ENCODE measurements around the gene PIP4K2C.

Gene PIP4K2C

GRCh38 chr12:57626111-57626920 is 35.3 kb downstream of the PIP4K2C start:
- H3K4me3 ChIP-seq (ENCODE audit: low read depth, low read length) = no peak overlapping the region

DNA sequence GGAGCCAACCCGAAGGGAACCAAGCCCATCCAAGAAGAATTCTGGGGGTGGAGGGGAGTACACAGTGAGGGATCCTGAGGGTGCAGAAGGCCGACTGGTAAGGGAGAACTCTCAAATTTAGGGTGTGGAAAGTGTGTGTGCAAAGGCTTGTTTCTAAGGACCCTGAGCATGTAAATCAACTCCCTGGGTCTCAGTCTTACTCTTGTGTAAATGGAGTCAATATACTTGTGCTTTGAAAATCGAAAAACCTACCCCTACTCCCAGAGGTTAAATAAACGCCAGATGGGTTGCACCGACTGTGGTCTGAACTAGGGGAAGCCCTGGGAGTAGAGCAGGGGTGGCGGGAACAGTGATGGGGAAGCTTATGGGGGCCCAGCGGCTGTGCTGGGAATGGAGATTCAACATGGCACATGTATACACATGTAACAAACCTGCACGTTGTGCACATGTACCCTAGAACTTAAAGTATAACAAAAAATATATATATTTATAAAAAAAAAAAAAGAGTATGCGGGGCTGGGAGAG is 36.0 kb downstream of the PIP4K2C start:
- no peak overlapping the region for H3K4me3 ChIP-seq (ENCODE audit: low read depth, low read length)
- TF ChIP-seq, protein P1, sequence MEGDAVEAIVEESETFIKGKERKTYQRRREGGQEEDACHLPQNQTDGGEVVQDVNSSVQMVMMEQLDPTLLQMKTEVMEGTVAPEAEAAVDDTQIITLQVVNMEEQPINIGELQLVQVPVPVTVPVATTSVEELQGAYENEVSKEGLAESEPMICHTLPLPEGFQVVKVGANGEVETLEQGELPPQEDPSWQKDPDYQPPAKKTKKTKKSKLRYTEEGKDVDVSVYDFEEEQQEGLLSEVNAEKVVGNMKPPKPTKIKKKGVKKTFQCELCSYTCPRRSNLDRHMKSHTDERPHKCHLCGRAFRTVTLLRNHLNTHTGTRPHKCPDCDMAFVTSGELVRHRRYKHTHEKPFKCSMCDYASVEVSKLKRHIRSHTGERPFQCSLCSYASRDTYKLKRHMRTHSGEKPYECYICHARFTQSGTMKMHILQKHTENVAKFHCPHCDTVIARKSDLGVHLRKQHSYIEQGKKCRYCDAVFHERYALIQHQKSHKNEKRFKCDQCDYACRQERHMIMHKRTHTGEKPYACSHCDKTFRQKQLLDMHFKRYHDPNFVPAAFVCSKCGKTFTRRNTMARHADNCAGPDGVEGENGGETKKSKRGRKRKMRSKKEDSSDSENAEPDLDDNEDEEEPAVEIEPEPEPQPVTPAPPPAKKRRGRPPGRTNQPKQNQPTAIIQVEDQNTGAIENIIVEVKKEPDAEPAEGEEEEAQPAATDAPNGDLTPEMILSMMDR (IDR thresholded peaks at IDR 0.05; ENCODE audit: low read depth, low read length) = no peak

More at GRCh38 chr12:57626111-57626920, 35.3 kb downstream of the PIP4K2C start:
- TF ChIP-seq, protein P1 (IDR thresholded peaks at IDR 0.05; ENCODE audit: low read depth, low read length) = no peak

DNA sequence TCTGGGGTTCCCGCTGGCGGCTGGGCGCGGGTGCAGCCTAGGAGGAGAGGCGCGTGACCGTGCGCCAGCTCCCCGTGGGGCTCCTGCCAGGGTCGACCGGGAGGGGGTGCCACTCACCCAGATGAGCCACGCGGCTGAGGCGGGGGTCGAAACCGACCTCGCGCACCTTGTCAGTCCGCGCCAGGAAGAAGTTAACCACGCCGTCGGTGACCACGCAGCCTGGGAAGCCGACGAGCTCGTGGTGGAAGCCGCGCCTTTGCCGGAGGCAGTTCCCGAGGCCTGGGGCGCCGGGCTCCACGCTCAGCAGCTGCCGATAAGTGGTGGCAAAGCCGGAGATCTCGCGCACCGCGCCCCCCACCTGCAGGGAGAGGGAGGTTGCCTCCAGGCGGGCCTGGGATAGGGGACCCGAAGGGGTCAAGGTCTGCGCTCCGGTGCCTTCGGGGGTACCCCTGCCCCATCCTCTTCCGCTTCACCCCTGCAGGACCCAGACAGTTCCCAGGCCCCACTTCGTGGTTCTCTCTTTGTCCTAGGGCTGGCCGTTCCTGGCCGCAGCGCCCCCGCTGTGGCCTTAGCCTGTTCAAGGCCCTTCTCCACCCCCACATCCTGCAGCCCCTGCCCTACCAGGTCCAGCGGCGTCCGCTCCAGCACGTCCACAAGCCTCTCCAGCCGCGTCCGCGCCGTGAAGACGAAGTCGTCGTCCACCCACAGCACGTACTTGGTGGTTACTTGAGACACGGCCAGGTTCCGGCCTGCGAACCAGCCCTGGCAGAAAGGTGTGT is 36.7 kb downstream of the PIP4K2C start:
- TF ChIP-seq, protein P1 (IDR thresholded peaks at IDR 0.05; ENCODE audit: low read depth, low read length) = no peak
- H3K4me3 ChIP-seq (ENCODE audit: low read depth, low read length) = no peak overlapping the region

GRCh38 chr12:57628280-57629191 is 37.5 kb downstream of the PIP4K2C start:
- TF ChIP-seq, protein P1 (IDR thresholded peaks at IDR 0.05; ENCODE audit: low read depth, low read length) = no peak
- no peak overlapping the region for H3K4me3 ChIP-seq (ENCODE audit: low read depth, low read length)

GRCh38 chr12:57629897-57630471 is 39.0 kb downstream of the PIP4K2C start:
- TF ChIP-seq, protein P1 (IDR thresholded peaks at IDR 0.05; ENCODE audit: low read depth, low read length) = no peak
- no peak overlapping the region for H3K4me3 ChIP-seq (ENCODE audit: low read depth, low read length)

GRCh38 chr12:57630891-57631433 is 40.0 kb downstream of the PIP4K2C start:
- TF ChIP-seq, protein P1 (IDR thresholded peaks at IDR 0.05; ENCODE audit: low read depth, low read length) = no peak
- no peak overlapping the region for H3K4me3 ChIP-seq (ENCODE audit: low read depth, low read length)
